A204.1 (cell line): ENCODE data around the gene OR5T2.
"Not testable (repeated sequence)": the region's sequence is repeated elsewhere in the genome, so short reads cannot be mapped to it uniquely, and the experiment has no call there.

Source experiments
- FAIRE-seq: peaks from 2 replicates; lab custom pipeline; 2012; peaks lifted over from hg19 to GRCh38; lab: Jason Lieb, UNC

The OR5T2 gene

GRCh38 chr11:56234155-56234554, at the start of gene OR5T2:
OR5T2 (minus strand) TSS chr11:56234255; CDS start chr11:56233062, 1,193 bp downstream.
- no peak for FAIRE-seq

- no peak for FAIRE-seq
These were observed 39.8 kb upstream of the OR5T2 start, which contains the start of gene OR5T1 for GRCh38 chr11:56273854-56274253. OR5T1 (plus strand) TSS chr11:56274154; CDS start chr11:56275639, 1,485 bp downstream.

- no peak for FAIRE-seq
These were observed 37.0 kb upstream of the OR5T2 start for GRCh38 chr11:56271092-56271491.

GRCh38 chr11:56251954-56252353, 17.9 kb upstream of the OR5T2 start, which contains the start of gene OR5T3:
OR5T3 (plus strand) TSS chr11:56252254; CDS start chr11:56252254, 0 bp downstream.
- no peak for FAIRE-seq

- not testable (repeated sequence) for FAIRE-seq
These were observed 14.3 kb downstream of the OR5T2 start for GRCh38 chr11:56219735-56220134.

GRCh38 chr11:56214537-56214936, 19.5 kb downstream of the OR5T2 start:
- no peak for FAIRE-seq

DNA sequence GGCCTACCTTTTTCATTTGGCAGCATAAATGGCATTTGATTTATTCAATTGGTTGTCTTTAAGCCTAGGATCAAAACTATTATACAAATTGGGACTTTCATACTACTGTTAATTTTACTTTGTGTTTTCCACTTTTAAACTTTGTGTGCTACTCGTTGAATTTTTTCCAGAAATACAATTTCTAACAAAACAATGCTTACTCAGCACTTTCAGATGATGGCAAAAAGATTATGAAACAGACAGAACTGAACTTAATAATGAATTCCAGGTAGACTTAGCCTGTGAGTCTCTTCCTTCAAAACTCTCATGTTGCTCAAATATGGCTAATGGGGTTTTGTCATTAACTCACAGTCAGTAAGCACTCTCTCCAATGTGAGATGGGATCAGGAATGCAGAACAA, 26.3 kb downstream of the OR5T2 start:
- FAIRE-seq, result no peak

DNA sequence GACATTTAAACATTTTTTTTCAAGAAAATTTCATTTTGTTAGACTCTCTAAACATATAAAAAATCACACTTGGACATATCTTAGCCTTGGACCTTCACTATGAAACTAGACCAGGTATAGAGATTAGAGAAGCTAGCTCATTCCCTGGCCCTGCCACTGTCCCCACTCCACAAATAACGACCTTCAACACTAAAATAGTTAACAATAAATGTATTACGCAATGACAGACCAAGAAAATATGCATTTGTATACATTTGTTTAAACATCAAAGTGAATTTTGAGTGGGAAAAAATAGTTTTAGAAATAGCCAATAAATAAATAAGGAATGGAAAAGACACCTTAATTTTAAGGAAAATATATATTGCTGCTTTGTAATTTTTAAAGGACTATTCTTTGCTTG, 36.7 kb downstream of the OR5T2 start:
- no peak for FAIRE-seq

DNA sequence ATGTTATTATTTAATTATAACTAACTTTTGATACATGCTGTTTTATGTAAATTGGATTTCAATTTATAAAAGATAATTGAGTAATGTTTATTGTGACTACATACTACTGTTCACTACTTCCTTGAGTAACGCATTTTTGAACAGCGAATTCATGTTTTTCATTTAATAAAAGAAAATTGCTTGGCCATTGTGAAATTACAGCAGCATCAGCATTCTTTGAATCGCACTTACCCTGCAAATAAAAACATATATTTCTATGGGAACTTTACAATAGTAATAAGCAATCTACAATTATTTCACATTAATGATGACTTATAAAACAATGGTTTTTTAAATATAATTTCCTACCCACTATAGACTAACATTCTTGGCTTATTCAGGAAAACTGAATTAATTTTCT, 37.4 kb downstream of the OR5T2 start:
- no peak for FAIRE-seq

DNA sequence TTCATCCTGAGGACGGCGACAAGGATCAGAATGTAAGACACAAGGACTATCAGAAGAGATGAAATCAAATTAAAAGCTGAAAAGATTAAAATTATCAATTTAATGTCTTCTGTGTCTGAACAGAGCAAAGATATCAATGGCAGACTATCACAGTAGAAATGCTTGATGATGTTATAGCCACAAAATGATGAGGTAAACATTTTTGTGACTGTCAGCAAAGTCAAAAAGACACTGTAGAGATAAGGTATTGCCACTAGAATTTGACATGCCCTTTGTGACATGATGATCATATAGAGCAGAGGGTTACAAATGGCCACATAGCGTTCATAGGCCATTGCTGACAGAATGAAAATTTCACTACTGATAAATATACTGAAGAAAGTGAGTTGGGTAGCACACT, 45.5 kb downstream of the OR5T2 start:
- no peak for FAIRE-seq

DNA sequence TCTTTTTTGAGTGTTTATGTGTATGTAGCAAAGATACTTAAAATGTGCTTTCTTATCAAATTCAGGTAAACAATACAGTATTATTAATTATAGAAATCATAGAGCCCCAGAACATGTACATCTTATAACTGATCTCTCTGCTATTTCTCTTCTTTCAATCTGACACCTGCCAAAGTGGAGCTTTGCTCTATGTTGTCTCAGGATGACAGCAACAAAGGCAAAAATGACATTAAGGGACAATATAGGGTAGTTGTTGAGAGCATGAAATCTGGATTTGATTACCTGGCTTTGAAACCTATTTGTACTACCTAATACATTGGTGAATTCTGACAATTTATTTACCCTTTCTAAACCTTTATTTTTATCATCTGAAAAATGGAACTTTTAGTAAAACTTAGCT, 50.6 kb downstream of the OR5T2 start:
- no peak for FAIRE-seq
